Adrenal gland (tissue), 12 donors: ENCODE data around the gene CPA3. TPM values are rescaled to one million over a fixed set of nuclear protein-coding genes. Genes with fewer than 3 reads are reported as not detected.

Experiments used
- DNase-seq, 7 donors: peaks; one replicate each; pipeline ENCODE4 v3.0.0-alpha.2; 2019 to 2020
- H3K27ac ChIP-seq, 5 donors: fragments of 200-600 bp; sonication (generic) in 4 of 5; 1 replicate in 3 of 5; 2 replicates in 2 of 5; pipeline versions ENCODE4 v1.5.1 to v1.8.0; 2016 to 2020; ENCODE audit warnings: mild to moderate bottlenecking in 1 of 5
- H3K27me3 ChIP-seq: fragments of 200-600 bp; 2 replicates; pipeline ENCODE4 v1.8.0; 2021
- H3K36me3 ChIP-seq, 2 donors: fragments of 200-600 bp; replicated peaks in 1 of 2; 1 replicate in 1 of 2; 2 replicates in 1 of 2; pipeline versions ENCODE4 v1.5.1 to v1.8.0; 2018 to 2022
- H3K4me1 ChIP-seq, 2 donors: fragments of 200-600 bp; replicated peaks in 1 of 2; 1 replicate in 1 of 2; 2 replicates in 1 of 2; pipeline versions ENCODE4 v1.5.1 to v1.8.0; 2018 to 2021
- H3K4me3 ChIP-seq, 4 donors: fragments of 200-600 bp; sonication (generic) in 3 of 4; one replicate each; pipeline ENCODE4 v1.5.1; 2016 to 2018
- H3K9me3 ChIP-seq, 3 donors: fragments of 200-600 bp; sonication (generic) in 1 of 3; replicated peaks in 1 of 3; 1 replicate in 2 of 3; 2 replicates in 1 of 3; pipeline versions ENCODE4 v1.5.1 to v1.8.0; 2016 to 2021
- POLR2A ChIP-seq, 2 donors: fragments of 450-650 bp; IDR thresholded peaks; one replicate each; pipeline ENCODE4 v1.6.1; 2017; ENCODE audit warnings: antibody characterized with exemption in 2 of 2, mild to moderate bottlenecking in 2 of 2, moderate library complexity in 1 of 2
- WGBS, 4 donors: extraction: QIAGEN DNeasy Blood & Tissue Kit in 2 of 4; methylation state at CpG; one replicate each; pipeline versions ENCODE4 v1.1.5 to v1.1.7; 2013 to 2017; 5-methylcytosine and 5-hydroxymethylcytosine counted together
- intact Hi-C, 2 donors: fragments of 100-400 bp; cut with DNase I; formaldehyde crosslinking; loops; one replicate each; pipeline versions ENCODE4 v1.14.1 to v1.15.0; 2022 to 2023
- polyA plus RNA-seq, 3 donors: library from polyadenylated mRNA; stranded (reverse); fragments of 200-250 nt in 2 of 3; fragments of 350-450 nt in 1 of 3; fragmentation: Illumina TruSeq in 1 of 3; extraction: RNeasy Lipid Tissue Mini Kit (QIAGEN cat#74804) in 1 of 3; gene quantifications; one replicate each; pipeline ENCODE4 v1.2.3, GENCODE V29; 2013 to 2014
- total RNA-seq, 9 donors: library from RNA; depleted of rRNA in 4 of 9; stranded (reverse); fragments of >200 nt in 4 of 9; fragments of 120-200 nt in 1 of 9; fragmentation: NEBNext Ultra II Directional in 1 of 9; extraction: Animal tissue kit (Norgen Biotek cat#: 25700) in 1 of 9; gene quantifications; one replicate each; pipeline versions ENCODE4 v1.1.0 to v1.2.4, GENCODE V29; 2013 to 2023
- TF ChIP-seq, protein P1 (sequence below), 6 experiments: fragments of 450-650 bp in 4 of 6; fragments of 200-600 bp in 2 of 6; sonication (generic) in 1 of 6; IDR thresholded peaks; 1 replicate in 5 of 6; 2 replicates in 1 of 6; pipeline versions ENCODE4 v1.5.1 to v1.8.0; 2016 to 2021; ENCODE audit warnings: antibody characterized with exemption in 6 of 6, mild to moderate bottlenecking in 2 of 6, moderate library complexity in 1 of 6
- donor health status: healthy with polysubstance abuse.
- donor health status: Bipolar disorder and iron deficiency.
- donor health status: DM: yes; HTN: yes; CAD: no.
- donor health status: DM: no; HTN: no; CAD: no.
- donor health status: DM: no; HTN: no; CAD: no.
- donor health status: DM: yes; HTN: yes; CAD: no.

The CPA3 gene
- total and polyA plus RNA-seq, 12 donors = 0.39 to 4.1 (median 0.78) TPM; not detected in 3

- Histone ChIP-seq H3K27ac (no peak overlapping the region), H3K36me3 (no peaks in the 10 kb centered on the region), H3K27me3 (no peaks in the 10 kb centered on the region), H3K4me3 (no peak overlapping the region), H3K9me3 (no peaks in the 10 kb centered on the region), H3K4me1 (no peaks in the 10 kb centered on the region)
- intact Hi-C loops = no loop called here
- no peak for DNase-seq
- no peak for TF ChIP-seq POLR2A (IDR thresholded peaks at IDR 0.05)
- TF ChIP-seq, protein P1, sequence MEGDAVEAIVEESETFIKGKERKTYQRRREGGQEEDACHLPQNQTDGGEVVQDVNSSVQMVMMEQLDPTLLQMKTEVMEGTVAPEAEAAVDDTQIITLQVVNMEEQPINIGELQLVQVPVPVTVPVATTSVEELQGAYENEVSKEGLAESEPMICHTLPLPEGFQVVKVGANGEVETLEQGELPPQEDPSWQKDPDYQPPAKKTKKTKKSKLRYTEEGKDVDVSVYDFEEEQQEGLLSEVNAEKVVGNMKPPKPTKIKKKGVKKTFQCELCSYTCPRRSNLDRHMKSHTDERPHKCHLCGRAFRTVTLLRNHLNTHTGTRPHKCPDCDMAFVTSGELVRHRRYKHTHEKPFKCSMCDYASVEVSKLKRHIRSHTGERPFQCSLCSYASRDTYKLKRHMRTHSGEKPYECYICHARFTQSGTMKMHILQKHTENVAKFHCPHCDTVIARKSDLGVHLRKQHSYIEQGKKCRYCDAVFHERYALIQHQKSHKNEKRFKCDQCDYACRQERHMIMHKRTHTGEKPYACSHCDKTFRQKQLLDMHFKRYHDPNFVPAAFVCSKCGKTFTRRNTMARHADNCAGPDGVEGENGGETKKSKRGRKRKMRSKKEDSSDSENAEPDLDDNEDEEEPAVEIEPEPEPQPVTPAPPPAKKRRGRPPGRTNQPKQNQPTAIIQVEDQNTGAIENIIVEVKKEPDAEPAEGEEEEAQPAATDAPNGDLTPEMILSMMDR (IDR thresholded peaks at IDR 0.05) = no peak
- 93 to 97% (median 94%) methylated on average over 4 of the region's 4 CpGs for WGBS, 4 donors
Measured at GRCh38 chr3:148866261-148866660, 1.2 kb downstream of the CPA3 start.

DNA sequence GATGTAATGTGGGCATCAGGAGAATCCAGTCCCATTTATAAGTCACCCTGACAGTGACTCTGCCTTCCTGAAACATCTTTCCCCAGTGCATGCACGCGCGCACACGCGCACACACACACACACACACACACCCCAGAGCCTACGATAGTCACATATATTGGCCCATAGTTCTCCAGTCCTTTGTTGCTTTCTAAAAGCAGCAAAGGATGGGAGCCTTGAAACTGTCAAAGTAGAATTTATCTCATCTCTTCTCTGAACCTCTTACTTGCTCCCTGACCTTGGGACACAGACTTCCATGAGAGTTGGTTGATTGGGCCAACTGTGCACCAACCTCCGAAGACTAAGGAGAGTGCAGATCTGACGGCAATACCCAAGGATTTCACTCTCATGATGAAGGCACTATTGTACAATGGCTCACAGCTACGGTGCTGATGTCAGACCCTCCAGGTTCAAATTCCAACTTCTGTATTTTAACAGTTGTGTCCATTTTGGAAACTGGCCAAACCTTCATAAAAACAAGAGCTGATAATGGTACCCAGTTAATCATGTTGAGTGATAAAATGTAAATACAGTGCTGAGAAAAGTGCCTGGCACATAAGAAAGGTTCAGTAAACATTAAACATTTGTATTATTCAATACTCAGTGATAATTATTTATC, 8.3 kb downstream of the CPA3 start:
- Histone ChIP-seq H3K27ac (no peak overlapping the region), H3K9me3 (no peaks in the 10 kb centered on the region), H3K36me3 (no peaks in the 10 kb centered on the region), H3K27me3 (no peaks in the 10 kb centered on the region), H3K4me3 (no peak overlapping the region), H3K4me1 (no peaks in the 10 kb centered on the region)
- intact Hi-C loops = no loop called here
- TF ChIP-seq, protein P1 (IDR thresholded peaks at IDR 0.05) = no peak
- no peak for TF ChIP-seq POLR2A (IDR thresholded peaks at IDR 0.05)
- DNase-seq = no peak
- WGBS, 4 donors = 85 to 91% (median 88%) methylated on average over 9 of the region's 9 CpGs

- H3K9me3 ChIP-seq = no peaks in the 10 kb centered on the region
- intact Hi-C loops = no loop called here
- DNase-seq = no peak
- no peaks in the 10 kb centered on the region for H3K27me3 ChIP-seq
- no peak for TF ChIP-seq POLR2A (IDR thresholded peaks at IDR 0.05)
- TF ChIP-seq, protein P1 (IDR thresholded peaks at IDR 0.05) = no peak
- H3K4me3 ChIP-seq = no peak overlapping the region
- 59 to 77% (median 63%) methylated on average over 1 of the region's 1 CpG for WGBS, 4 donors
- no peaks in the 10 kb centered on the region for H3K36me3 ChIP-seq
- no peak overlapping the region for H3K27ac ChIP-seq
- no peaks in the 10 kb centered on the region for H3K4me1 ChIP-seq
Measured at GRCh38 chr3:148873977-148874376, 8.9 kb downstream of the CPA3 start.

DNA sequence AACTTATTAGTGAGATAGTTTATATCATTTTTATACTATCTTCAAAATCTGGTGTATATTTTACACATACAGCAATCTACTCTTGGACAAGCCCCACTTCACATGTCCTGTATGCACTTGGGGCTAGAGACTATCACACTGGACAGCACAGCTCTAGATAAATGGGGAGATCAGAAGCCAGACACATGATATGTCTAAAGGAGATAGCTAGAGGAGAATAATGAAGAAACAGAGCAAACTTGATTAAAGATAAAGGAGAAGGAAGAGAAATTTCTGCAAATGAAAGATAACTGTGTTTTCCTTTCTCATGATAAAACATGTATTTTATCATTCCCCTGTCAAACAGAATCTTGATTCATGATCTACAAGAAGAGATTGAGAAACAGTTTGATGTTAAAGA, 13.0 kb downstream of the CPA3 start:
- Histone ChIP-seq H3K27me3 (no peaks in the 10 kb centered on the region), H3K9me3 (no peaks in the 10 kb centered on the region), H3K36me3 (no peaks in the 10 kb centered on the region), H3K4me3 (no peak overlapping the region), H3K27ac (no peak overlapping the region), H3K4me1 (no peaks in the 10 kb centered on the region)
- TF ChIP-seq, protein P1 (IDR thresholded peaks at IDR 0.05) = no peak
- no peak for TF ChIP-seq POLR2A (IDR thresholded peaks at IDR 0.05)
- DNase-seq = no peak
- intact Hi-C loops = no loop called here
